GM19467 (cell line): ENCODE results near the gene FGD3.

ENCODE experiments used
- ATAC-seq: cut with Tn5 transposase; IDR thresholded peaks from one replicate; pipeline ENCODE4 v1.9.1; 2021; ENCODE audit warnings: mild to moderate bottlenecking, moderate library complexity; ENCODE audit not compliant: unreplicated experiment

Gene FGD3

GRCh38 chr9:92954886-92955285 is 7.6 kb downstream of the FGD3 start:
- ATAC-seq: no peak

DNA sequence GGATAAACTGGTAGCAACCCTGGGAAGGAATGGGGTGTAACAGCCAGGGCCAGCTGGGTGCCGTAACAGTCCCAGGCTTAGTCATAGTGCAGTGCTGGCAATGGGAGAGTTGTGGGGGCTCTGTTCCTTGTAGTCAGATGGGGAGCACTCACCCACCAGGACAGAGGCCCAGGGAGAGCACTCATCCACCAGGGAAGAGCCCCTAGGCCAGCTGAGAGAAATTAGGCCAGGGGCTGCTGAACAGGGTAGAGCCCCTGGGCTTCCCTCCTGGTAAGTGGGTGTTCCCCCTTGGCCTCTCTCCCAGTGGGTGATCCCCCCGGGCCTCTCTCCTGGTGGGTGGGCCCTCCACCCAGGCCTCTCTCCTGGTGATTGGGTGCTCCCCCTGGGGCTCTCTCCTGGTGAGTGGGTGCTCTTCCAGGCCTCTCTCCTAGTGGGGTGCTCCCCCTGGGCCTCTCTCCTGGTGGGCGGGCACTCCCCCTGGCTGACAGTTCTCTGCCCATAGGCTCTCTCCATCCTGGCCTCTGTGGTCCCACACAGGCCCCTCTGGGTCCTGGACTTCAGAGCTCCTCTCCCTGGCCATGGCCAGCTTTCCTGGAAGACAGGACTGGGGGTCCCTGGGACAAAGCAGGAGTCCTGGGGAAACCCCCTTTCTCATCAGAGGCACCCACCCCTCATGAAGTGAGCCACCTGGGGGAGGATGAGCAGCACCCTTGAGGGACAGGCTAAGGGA is 13.4 kb downstream of the FGD3 start:
- no peak for ATAC-seq

DNA sequence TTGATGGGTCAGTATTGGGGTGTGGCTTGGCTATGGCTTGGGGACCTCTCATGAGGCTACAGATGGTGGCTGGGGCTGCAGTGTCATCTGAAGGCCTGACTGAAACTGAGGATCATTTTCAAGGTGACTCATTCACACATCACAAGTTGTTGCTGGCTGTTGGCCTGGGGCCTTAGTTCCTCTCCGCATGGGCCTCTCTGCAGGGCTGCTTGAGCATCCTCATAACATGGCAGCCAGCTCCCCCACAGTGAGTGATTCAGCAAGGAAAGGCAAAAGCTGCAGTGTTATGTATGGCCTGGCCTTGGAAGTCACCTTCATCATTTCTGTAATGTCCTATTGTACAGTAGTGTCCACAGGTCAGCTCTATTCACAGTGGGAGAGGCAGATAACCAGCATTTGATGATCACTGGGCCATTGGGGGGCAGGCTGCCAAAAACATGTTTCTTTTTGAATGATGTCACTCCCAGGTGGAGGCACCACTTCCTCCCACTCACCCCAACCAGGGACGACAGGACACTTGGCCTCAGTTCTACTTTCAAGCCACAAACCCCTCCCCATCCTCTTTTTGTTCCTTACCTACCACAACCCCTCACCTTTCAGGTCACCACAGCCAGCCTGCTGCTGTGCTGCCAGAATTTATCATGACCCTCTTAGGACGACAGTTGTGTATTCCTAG is 14.4 kb downstream of the FGD3 start:
- ATAC-seq: no peak

- no peak for ATAC-seq
These were observed 15.0 kb downstream of the FGD3 start for GRCh38 chr9:92962303-92962649.

DNA sequence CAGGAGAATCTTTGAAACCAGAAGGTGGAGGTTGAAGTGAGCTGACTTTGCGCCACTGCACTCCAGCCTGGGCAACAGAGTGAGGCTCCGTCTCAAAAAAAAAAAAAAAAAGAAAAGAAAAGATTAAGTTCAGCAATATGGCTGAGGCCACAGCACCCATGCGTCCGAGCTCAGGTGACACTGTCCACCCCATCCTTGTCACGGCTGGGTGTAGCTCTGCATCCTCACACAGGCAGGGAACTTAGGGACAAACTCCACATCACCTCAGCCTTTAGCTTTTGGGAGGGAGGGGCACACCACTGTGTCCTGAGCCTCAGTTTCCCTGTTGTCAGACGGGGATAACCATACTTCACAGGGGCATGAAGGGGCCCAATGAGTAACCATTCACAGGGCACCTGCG is 15.5 kb downstream of the FGD3 start:
- ATAC-seq: no peak

DNA sequence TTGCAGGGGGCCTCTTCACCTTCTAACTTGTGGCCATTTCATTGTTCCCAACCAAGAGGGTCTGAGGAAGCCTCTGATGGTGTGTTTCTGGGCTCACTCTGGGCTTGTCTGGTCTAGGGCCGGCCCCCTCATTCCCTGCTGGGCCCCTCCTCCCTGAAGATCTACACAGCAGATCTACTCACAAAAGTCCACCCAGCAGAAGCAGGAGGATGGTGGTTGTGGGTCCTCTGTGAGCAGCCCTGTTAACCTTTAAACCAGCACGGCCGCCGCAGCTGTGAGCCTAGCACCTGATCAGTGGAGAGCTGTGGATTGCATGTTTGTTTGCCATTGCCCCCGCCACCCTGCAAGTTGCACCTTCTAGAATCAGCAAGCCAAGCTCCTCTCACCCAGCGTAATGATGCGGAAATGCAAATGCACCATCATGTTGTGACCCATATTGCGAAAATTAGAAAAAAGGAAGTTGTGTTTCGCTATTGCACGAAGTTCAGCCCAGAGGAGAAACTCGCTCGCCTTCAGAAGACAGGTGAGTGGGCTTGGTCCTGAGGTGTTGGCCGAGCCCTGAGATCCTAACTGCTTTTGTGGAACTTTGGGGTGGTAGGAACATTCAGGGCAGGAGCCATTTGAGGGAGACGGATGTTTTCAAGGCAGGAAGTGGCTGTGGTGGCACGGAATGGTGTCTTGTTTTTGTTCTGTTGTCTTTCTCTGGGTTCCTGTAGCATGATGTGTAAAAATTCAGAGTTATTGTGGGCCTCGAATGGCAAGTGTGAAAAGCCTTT is 16.7 kb downstream of the FGD3 start:
- ATAC-seq: peak; percentile 77

DNA sequence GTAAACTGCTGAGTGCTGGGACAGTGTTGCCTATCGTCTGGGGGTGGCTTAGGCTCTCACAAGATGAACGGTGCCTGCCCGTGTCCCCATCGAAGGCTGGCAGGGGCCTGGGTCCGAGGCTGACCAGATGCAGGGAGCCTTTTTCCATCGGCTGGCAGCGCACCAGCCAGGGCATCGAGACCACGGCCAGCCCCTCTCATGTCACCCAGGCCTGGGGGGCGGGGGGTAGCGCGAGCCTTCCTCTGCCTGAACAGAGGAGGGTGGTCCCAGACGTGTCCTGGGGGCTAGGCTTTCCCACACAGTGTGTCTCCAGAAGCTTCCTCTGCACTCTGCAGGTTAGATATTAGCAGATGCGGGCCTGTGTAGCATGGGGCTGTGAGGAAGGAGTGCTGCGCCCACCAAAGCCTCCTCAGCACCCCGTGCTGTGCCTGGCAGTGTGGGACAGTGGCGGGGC is 17.3 kb downstream of the FGD3 start:
- no peak for ATAC-seq

- no peak for ATAC-seq
These were observed 17.9 kb downstream of the FGD3 start for GRCh38 chr9:92965061-92965758.

GRCh38 chr9:92965759-92966517 is 18.6 kb downstream of the FGD3 start:
- ATAC-seq: no peak

GRCh38 chr9:92966518-92966800 is 19.1 kb downstream of the FGD3 start:
- ATAC-seq: no peak

- ATAC-seq: no peak
These were observed 20.8 kb downstream of the FGD3 start for GRCh38 chr9:92968081-92968480.

DNA sequence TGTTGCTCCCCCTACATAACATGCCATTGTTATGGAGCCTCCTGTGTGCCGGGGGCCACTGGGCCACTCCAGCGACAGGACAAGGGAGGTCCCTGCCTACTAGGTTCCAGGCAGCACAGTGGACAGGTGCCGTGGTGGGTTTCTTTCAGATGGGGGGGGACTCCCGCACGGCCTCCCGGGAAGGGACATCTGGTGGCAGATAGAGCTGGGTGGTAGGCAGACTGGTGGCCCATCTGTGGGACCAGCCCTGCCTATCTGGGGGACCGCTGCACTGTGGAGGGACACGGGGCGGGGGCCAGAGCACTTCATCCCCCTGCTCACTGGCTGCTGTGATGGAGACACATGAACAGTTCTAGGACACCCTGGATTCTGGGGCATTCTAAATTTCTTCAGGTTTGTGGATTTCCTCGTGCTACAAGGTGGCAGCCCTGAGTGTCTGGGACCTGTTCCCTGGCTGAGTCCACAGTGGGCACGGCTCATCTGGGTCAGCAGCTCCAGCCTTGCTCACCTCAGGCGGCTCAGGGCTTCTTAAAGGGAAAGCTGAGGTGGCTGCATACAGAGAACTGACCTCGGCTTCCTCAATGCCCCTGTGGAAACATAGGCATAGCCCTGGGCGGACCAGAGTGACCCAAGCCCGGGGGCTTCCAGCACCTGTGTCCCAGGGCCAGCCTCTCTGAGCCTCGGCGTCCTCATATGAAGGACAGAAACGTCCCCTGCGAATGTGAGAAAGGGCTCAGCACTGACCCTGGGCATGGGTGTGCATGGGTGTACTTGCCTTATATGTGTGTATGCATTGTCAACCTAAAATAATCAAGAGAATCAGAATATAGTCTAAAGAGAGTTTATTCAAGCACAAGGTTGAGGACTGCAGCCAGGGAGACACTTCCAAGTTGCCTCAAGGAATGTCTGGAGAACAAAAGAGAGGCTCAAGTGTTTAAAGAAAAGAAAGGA is 22.5 kb downstream of the FGD3 start:
- no peak for ATAC-seq

DNA sequence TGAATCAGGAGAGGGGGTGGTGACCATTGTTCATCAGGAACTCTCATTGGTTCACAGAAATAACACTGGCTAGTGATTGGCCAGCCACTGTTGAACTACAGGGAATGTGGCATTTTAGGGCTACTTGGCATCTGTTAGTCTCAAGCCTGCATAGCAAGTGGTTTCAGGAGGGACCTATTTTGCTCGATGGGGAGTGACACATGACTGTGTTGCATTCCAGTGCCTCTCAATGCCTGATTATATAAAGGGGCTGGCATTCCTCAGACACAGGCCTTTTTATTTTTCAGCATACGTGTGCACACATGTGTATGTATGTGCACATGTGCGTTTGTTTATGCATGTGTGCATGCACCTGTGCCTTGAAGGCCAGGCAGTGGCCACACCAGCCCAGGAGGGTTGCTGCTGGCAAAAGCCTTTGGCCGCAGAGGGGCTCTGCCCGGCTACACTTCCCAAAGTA is 23.2 kb downstream of the FGD3 start:
- ATAC-seq: no peak

- ATAC-seq: no peak
These were observed 23.8 kb downstream of the FGD3 start for GRCh38 chr9:92971121-92971520.

GRCh38 chr9:92971776-92972175 is 24.5 kb downstream of the FGD3 start:
- no peak for ATAC-seq

GRCh38 chr9:92973700-92974099 is 26.4 kb downstream of the FGD3 start:
- no peak for ATAC-seq

DNA sequence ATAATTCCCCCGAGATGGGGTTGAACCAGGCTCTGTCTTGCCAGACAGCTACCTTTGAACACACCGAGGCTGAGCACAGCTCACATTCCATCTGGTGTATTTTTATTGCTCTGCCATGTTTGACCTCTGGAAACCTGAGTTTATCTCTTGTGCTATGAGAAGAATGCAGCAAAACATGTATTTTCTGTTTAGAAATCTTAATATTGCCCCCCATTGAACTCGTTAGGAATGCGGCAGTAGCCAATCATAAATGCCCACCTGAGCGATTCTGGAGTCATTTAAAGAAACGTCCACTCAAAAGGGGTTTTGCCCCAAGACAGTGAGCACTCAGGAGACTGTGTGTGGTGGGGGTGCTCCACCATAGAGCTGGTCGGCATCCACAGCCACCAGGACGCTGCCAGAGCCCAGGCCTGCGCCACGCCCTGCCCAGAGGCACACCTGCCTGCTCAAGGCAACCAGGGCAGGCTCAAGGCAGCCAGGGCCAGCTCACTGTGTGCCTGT is 26.9 kb downstream of the FGD3 start:
- no peak for ATAC-seq

DNA sequence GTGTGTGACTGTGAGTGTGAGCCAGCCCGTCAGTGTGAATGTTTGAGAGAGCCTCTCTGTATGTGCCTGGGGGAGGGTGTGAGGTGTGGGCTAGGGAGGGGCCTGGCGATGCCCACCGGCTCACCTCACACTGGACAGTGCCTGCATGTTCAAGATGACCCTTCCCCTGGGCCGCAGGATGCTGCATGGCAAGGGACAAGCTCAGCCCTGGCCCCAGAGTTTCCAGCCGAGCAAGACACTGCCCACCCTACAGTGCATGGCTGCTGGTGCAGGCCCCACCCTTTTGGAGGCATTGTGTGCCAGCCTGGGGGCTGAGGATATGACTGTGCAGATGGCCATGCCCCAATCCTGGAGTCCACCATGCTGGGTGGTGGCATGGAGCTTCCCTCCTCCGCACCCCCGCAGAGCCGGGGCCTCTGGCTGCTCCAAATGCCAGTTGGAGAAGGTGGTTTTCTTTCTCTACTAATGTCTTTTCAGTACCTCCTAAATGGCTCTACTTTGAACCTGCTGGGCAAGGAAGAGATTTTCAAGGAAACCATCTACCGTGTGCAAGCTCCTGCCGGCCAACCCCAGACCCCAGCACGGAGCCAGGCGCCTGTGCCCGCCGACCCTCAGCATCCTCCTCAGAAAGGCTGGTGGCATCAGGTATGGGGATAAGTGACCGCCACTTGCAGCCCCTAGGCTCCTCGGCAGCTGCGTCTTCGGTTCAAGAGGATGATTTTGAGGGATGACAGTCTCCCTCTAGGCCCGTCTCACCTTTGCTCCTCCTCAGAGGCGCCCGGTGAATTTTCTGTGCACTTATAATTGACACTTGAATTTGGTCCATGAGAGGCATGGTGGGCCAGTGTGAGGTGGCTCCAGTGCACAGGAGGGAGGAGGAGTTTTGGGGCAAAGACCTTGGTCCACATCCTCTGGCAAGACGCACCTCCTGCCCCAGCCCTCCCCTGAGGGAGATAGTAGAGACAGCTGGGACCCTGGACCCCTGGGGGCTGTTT is 27.7 kb downstream of the FGD3 start:
- ATAC-seq: no peak
